ENCODE data around the gene KSR1. TPM values are rescaled to one million over a fixed set of nuclear protein-coding genes. Genes with fewer than 3 reads are reported as not detected.
"Not testable (repeated sequence)": the region's sequence is repeated elsewhere in the genome, so short reads cannot be mapped to it uniquely, and the experiment has no call there.

Gene KSR1
- total and polyA plus RNA-seq, 10 of the 15 experiments (the other 5 are each of a cell fraction or from before 2014, with no cell fraction given), result 0.97 to 66.6 (median 22.9) TPM

DNA sequence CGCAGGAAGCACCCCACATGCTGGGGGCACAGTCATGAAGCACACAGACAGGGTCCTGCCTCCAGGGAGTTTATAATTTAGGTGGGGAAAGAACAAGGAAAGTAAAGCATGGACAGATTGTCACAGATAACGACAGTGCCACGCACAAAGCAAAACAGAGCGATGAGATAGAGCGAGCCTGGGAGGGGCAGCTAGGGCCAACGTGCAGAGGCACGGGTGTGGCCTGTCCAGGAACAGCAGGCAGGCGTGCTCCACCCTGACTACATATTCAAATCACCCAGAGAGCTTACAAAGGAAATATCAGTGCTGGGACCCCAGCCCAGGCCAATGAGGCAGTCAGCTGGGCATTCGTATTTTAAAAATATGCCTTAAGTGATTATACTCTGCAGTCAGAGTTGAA lies 191.5 kb downstream of the KSR1 start (continued):
- TF ChIP-seq ZNF207 (IDR thresholded peaks at IDR 0.05; ENCODE audit: borderline replicate concordance) (no peak), CBX5 (IDR thresholded peaks at IDR 0.05; ENCODE audit: low read depth) (no peak)
- TF ChIP-seq, protein P1, sequence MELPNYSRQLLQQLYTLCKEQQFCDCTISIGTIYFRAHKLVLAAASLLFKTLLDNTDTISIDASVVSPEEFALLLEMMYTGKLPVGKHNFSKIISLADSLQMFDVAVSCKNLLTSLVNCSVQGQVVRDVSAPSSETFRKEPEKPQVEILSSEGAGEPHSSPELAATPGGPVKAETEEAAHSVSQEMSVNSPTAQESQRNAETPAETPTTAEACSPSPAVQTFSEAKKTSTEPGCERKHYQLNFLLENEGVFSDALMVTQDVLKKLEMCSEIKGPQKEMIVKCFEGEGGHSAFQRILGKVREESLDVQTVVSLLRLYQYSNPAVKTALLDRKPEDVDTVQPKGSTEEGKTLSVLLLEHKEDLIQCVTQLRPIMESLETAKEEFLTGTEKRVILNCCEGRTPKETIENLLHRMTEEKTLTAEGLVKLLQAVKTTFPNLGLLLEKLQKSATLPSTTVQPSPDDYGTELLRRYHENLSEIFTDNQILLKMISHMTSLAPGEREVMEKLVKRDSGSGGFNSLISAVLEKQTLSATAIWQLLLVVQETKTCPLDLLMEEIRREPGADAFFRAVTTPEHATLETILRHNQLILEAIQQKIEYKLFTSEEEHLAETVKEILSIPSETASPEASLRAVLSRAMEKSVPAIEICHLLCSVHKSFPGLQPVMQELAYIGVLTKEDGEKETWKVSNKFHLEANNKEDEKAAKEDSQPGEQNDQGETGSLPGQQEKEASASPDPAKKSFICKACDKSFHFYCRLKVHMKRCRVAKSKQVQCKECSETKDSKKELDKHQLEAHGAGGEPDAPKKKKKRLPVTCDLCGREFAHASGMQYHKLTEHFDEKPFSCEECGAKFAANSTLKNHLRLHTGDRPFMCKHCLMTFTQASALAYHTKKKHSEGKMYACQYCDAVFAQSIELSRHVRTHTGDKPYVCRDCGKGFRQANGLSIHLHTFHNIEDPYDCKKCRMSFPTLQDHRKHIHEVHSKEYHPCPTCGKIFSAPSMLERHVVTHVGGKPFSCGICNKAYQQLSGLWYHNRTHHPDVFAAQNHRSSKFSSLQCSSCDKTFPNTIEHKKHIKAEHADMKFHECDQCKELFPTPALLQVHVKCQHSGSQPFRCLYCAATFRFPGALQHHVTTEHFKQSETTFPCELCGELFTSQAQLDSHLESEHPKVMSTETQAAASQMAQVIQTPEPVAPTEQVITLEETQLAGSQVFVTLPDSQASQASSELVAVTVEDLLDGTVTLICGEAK (IDR thresholded peaks at IDR 0.05; ENCODE audit: borderline replicate concordance), result no peak

DNA sequence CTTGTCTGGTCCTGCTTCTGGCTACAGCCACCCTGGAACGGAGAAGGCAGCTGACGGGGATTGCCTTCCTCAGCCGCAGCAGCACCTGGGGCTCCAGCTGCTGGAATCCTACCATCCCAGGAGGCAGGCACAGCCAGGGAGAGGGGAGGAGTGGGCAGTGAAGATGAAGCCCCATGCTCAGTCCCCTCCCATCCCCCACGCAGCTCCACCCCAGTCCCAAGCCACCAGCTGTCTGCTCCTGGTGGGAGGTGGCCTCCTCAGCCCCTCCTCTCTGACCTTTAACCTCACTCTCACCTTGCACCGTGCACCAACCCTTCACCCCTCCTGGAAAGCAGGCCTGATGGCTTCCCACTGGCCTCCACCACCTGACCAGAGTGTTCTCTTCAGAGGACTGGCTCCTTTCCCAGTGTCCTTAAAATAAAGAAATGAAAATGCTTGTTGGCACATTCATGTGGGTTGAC lies 192.9 kb downstream of the KSR1 start:
- FAIRE-seq; intact Hi-C loops (cut with micrococcal nuclease; ENCODE audit: unreplicated experiment); ATAC-seq; DNase-seq (ENCODE audit: low read depth, low spot score); in situ Hi-C loops (cut with MboI); H4K20me1 ChIP-seq (ENCODE audit: control insufficient read depth, insufficient read depth); H3K9ac ChIP-seq (ENCODE audit: control insufficient read depth, insufficient read depth, low read length); H3K27ac ChIP-seq (ENCODE audit: control insufficient read depth, insufficient read depth); H3K4me3 ChIP-seq; POLR2A ChIA-PET; H3K79me2 ChIP-seq (ENCODE audit: control insufficient read depth, insufficient read depth, low read length); RAD21 ChIA-PET (ENCODE audit: unreplicated experiment); H3K4me2 ChIP-seq (ENCODE audit: control insufficient read depth, insufficient read depth); H3K27me3 ChIP-seq (replicated peaks in 1 of 2; ENCODE audit: control insufficient read depth in 2 of 2, insufficient read depth in 2 of 2, low read length in 1 of 2); H2AFZ ChIP-seq (ENCODE audit: control insufficient read depth, low read depth, low read length); H3K4me1 ChIP-seq (ENCODE audit: control insufficient read depth, insufficient read depth, low read length); SMC1A ChIA-PET (ENCODE audit: uncharacterized antibody, unreplicated experiment); H3K9me3 ChIP-seq (replicated peaks; ENCODE audit: control insufficient read depth, insufficient read depth, low read length): not testable (repeated sequence)
- 0 out of 2 replicates have a peak, but pooled peaks have one; percentile 13 for TF ChIP-seq NR2C1 (IDR thresholded peaks at IDR 0.05)
- BruUV-seq (replicated peaks), result TSS peak; percentile 63
- CTCF ChIA-PET, result interaction anchor here (1.9 to 10.5 kb wide), 3 partner anchors 39 to 412 kb away, joined by 6 to 134 read pairs (median 59); no protein-coding TSS in a partner anchor
- 93% methylated on average over 5 of the region's 5 CpGs for WGBS (ENCODE audit: insufficient coverage, insufficient replicate concordance, low lambda C conversion rate, missing lambda C conversion rate)
- peaks cover 5 to 14% of the 10 kb centered on the region in 2 experiments for H3K36me3 ChIP-seq (ENCODE audit: control insufficient read depth in 2 of 2, insufficient read depth in 2 of 2, low read length in 1 of 2)

All from GM12878 (cell line).